NCI-H2171 treated with DMSO at 0.1 percent for 48 hours (cell line): ENCODE measurements around the gene DCST1.

ENCODE experiments used
- DNase-seq: peaks from one replicate; lab custom pipeline; 2025; lab: John Stamatoyannopoulos, UW

DCST1 gene

GRCh38 chr1:155086856-155087535, 53.4 kb downstream of the DCST1 start:
- no peak for DNase-seq

GRCh38 chr1:155091071-155092051, 57.7 kb downstream of the DCST1 start:
- peak; percentile 65 for DNase-seq

GRCh38 chr1:155092131-155092530, 58.5 kb downstream of the DCST1 start:
- no peak for DNase-seq

- no peak for DNase-seq
Measured at GRCh38 chr1:155092641-155093040, 59.0 kb downstream of the DCST1 start.

- peak; percentile 77 for DNase-seq
Measured at GRCh38 chr1:155093911-155094621, 60.4 kb downstream of the DCST1 start.

- DNase-seq: no peak
Measured at GRCh38 chr1:155094622-155094948, 61.0 kb downstream of the DCST1 start.

GRCh38 chr1:155099331-155099730, 65.7 kb downstream of the DCST1 start:
- DNase-seq: no peak
